CD4-positive, CD25-positive, alpha-beta regulatory T cell (primary cell): Measurements from ENCODE around the gene GUCY1B1. TPM values are rescaled to one million over a fixed set of nuclear protein-coding genes. Genes with fewer than 3 reads are reported as not detected.

Experiments
- ATAC-seq, 2 donors: fragments of 150-1000 bp; cut with Tn5 transposase; one replicate each; pipeline ENCODE4 v1.10.0; 2021; ENCODE audit warnings: low read depth in 2 of 2, moderate number of reproducible peaks in 2 of 2, moderate library complexity in 1 of 2
- DNase-seq, 3 donors: peaks; one replicate each; pipeline versions ENCODE4 v3.0.0 to v3.0.0-alpha.2; 2012 to 2022; ENCODE audit warnings: mixed read lengths in 1 of 3
- H3K27ac ChIP-seq: one replicate; pipeline ENCODE4 v1.7.0; 2013; ENCODE audit warnings: mild to moderate bottlenecking, low read length; ENCODE audit not compliant: insufficient read depth, poor library complexity, severe bottlenecking
- H3K27me3 ChIP-seq: one replicate; pipeline ENCODE4 v1.7.0; 2013; ENCODE audit warnings: low read length; ENCODE audit not compliant: control insufficient read depth, insufficient read depth
- H3K36me3 ChIP-seq: one replicate; pipeline ENCODE4 v1.7.0; 2013; ENCODE audit warnings: mild to moderate bottlenecking, low read length, moderate library complexity; ENCODE audit not compliant: control insufficient read depth, insufficient read depth
- H3K4me1 ChIP-seq: 2 replicates; pipeline ENCODE4 v1.7.0; 2013; ENCODE audit warnings: mild to moderate bottlenecking, low read length; ENCODE audit not compliant: insufficient read depth, control insufficient read depth, poor library complexity, severe bottlenecking
- H3K4me3 ChIP-seq: one replicate; pipeline ENCODE4 v1.7.0; 2013; ENCODE audit warnings: low read depth, mild to moderate bottlenecking, low read length, moderate library complexity
- H3K9me3 ChIP-seq, 2 experiments: 1 replicate in 1 of 2; 2 replicates in 1 of 2; pipeline ENCODE4 v1.7.0; 2013; ENCODE audit warnings: low read length in 2 of 2, mild to moderate bottlenecking in 1 of 2, moderate library complexity in 1 of 2; ENCODE audit not compliant: control insufficient read depth in 2 of 2
- H3K27ac Mint-ChIP-seq, 3 donors: one replicate each; pipeline ENCODE4 v1.8.0; 2020 to 2022; ENCODE audit warnings: mild to moderate bottlenecking in 3 of 3, mixed read lengths in 3 of 3, moderate library complexity in 2 of 3
- H3K27me3 Mint-ChIP-seq: one replicate; pipeline ENCODE4 v1.8.0; 2022; ENCODE audit warnings: mild to moderate bottlenecking, mixed read lengths
- H3K36me3 Mint-ChIP-seq: one replicate; pipeline ENCODE4 v1.8.0; 2020; ENCODE audit warnings: mixed read lengths
- H3K4me1 Mint-ChIP-seq, 4 donors: one replicate each; pipeline ENCODE4 v1.8.0; 2020 to 2022; ENCODE audit warnings: mixed read lengths in 4 of 4, mild to moderate bottlenecking in 1 of 4
- H3K4me3 Mint-ChIP-seq, 4 donors: one replicate each; pipeline ENCODE4 v1.8.0; 2020 to 2022; ENCODE audit warnings: mild to moderate bottlenecking in 4 of 4, mixed read lengths in 4 of 4, moderate library complexity in 3 of 4
- H3K9me3 Mint-ChIP-seq, 7 donors: one replicate each; pipeline ENCODE4 v1.8.0; 2020 to 2022; ENCODE audit warnings: mixed read lengths in 7 of 7, mild to moderate bottlenecking in 3 of 7, moderate library complexity in 2 of 7
- polyA plus RNA-seq, 4 donors: library from polyadenylated mRNA; unstranded; fragments of 300-500 nt; fragmentation: Illumina TruSeq; gene quantifications; one replicate each; pipeline ENCODE4 v1.2.3, GENCODE V29; 2021
- total RNA-seq: library from RNA; stranded (reverse); gene quantifications from one replicate; pipeline ENCODE4 v1.2.3, GENCODE V29; 2022

The GUCY1B1 gene
- total and polyA plus RNA-seq, 5 donors from 2014 or later, result 0.12 to 2.5 (median 0.16) TPM; not detected in 2

- H3K9me3 Mint-ChIP-seq, result peaks cover 0 to 3% (median 0%) of the 10 kb centered on the region in 7 donors
Measured at GRCh38 chr4:155854582-155855226, 95.9 kb downstream of the GUCY1B1 start.

GRCh38 chr4:155855897-155856296, 97.1 kb downstream of the GUCY1B1 start:
- H3K4me1 Mint-ChIP-seq, result no peaks in the 10 kb centered on the region
- no peaks in the 10 kb centered on the region for H3K9me3 Mint-ChIP-seq
- no peak overlapping the region for H3K4me3 Mint-ChIP-seq
- H3K36me3 ChIP-seq, result no peaks in the 10 kb centered on the region
- no peaks in the 10 kb centered on the region for H3K9me3 ChIP-seq
- H3K27me3 Mint-ChIP-seq, result peaks cover 4% of the 10 kb centered on the region
- no peaks in the 10 kb centered on the region for H3K27me3 ChIP-seq
- H3K27ac Mint-ChIP-seq, result no peak overlapping the region
- ATAC-seq, result no peak
- H3K4me1 ChIP-seq, result no peaks in the 10 kb centered on the region
- no peak for DNase-seq
- H3K27ac ChIP-seq, result no peak overlapping the region
- H3K36me3 Mint-ChIP-seq, result no peaks in the 10 kb centered on the region
- no peak overlapping the region for H3K4me3 ChIP-seq

More at GRCh38 chr4:155854582-155855226, 95.9 kb downstream of the GUCY1B1 start:
- no peak for ATAC-seq
- no peaks in the 10 kb centered on the region for H3K27me3 ChIP-seq
- no peak overlapping the region for H3K4me3 ChIP-seq
- Mint-ChIP-seq H3K36me3 (no peaks in the 10 kb centered on the region), H3K27me3 (peaks cover 4% of the 10 kb centered on the region), H3K4me3 (no peak overlapping the region), H3K4me1 (no peaks in the 10 kb centered on the region), H3K27ac (no peak overlapping the region)
- no peaks in the 10 kb centered on the region for H3K4me1 ChIP-seq
- H3K27ac ChIP-seq, result no peak overlapping the region
- no peaks in the 10 kb centered on the region for H3K9me3 ChIP-seq
- no peaks in the 10 kb centered on the region for H3K36me3 ChIP-seq
- DNase-seq, result no peak

Other genes starting within 250 kb of the GUCY1B1 start
- gene GUCY1A1, start 92.2 kb upstream of the GUCY1B1 start, total RNA-seq, result 1.9 TPM
- not detected for gene GUCY1A1, start 92.2 kb upstream of the GUCY1B1 start, polyA plus RNA-seq
- not detected for gene ASIC5, start 107.3 kb downstream of the GUCY1B1 start, total RNA-seq
- gene ASIC5, start 107.3 kb downstream of the GUCY1B1 start, polyA plus RNA-seq, result not detected
- not detected for gene TDO2, start 144.7 kb downstream of the GUCY1B1 start, total RNA-seq
- not detected for gene TDO2, start 144.7 kb downstream of the GUCY1B1 start, polyA plus RNA-seq
- 9.5 TPM for gene CTSO, start 194.8 kb downstream of the GUCY1B1 start, total RNA-seq
- gene CTSO, start 194.8 kb downstream of the GUCY1B1 start, polyA plus RNA-seq, result 10 to 100 TPM; 26.0 to 34.5 (median 32.5) TPM